Hepatocyte (in vitro differentiated cells): ENCODE measurements around the gene P4HA1. TPM values are rescaled to one million over a fixed set of nuclear protein-coding genes. Genes with fewer than 3 reads are reported as not detected.

Source experiments
- DNase-seq: peaks from one replicate; pipeline ENCODE4 v3.0.0-alpha.2; 2016; ENCODE audit warnings: low spot score
- H2AFZ ChIP-seq: fragments of 200-600 bp; sonication (generic); 2 replicates; pipeline ENCODE4 v1.6.0; 2016; ENCODE audit warnings: antibody characterized with exemption, mild to moderate bottlenecking
- H3K27ac ChIP-seq: fragments of 200-600 bp; sonication (generic); 2 replicates; pipeline ENCODE4 v1.5.1; 2016; ENCODE audit warnings: mild to moderate bottlenecking
- H3K27me3 ChIP-seq: fragments of 200-600 bp; sonication (generic); 2 replicates; pipeline ENCODE4 v1.6.1; 2016
- H3K36me3 ChIP-seq: fragments of 200-600 bp; sonication (generic); replicated peaks from 2 replicates; pipeline ENCODE4 v1.5.1; 2016; ENCODE audit warnings: low read depth; ENCODE audit not compliant: insufficient read depth
- H3K4me1 ChIP-seq: fragments of 200-600 bp; sonication (generic); 2 replicates; pipeline ENCODE4 v1.5.1; 2016; ENCODE audit warnings: mild to moderate bottlenecking, moderate library complexity; ENCODE audit not compliant: insufficient read depth
- H3K4me2 ChIP-seq: fragments of 200-600 bp; sonication (generic); 2 replicates; pipeline ENCODE4 v1.6.0; 2016
- H3K4me3 ChIP-seq: fragments of 200-600 bp; sonication (generic); 2 replicates; pipeline ENCODE4 v1.5.1; 2016; ENCODE audit warnings: mild to moderate bottlenecking
- H3K79me2 ChIP-seq: fragments of 200-600 bp; sonication (generic); 2 replicates; pipeline ENCODE4 v1.6.0; 2017; ENCODE audit warnings: mild to moderate bottlenecking
- H3K9me2 ChIP-seq: fragments of 200-600 bp; sonication (generic); replicated peaks from 2 replicates; pipeline ENCODE4 v1.6.0; 2017; ENCODE audit warnings: mild to moderate bottlenecking; ENCODE audit not compliant: insufficient read depth
- H3K9me3 ChIP-seq: fragments of 200-600 bp; sonication (generic); 2 replicates; pipeline ENCODE4 v1.5.1; 2016; ENCODE audit warnings: low read depth, mild to moderate bottlenecking
- H4K20me1 ChIP-seq: fragments of 200-600 bp; sonication (generic); 2 replicates; pipeline ENCODE4 v1.6.0; 2016; ENCODE audit warnings: mild to moderate bottlenecking; ENCODE audit not compliant: insufficient read depth, poor library complexity, severe bottlenecking
- CTCF ChIP-seq: fragments of 200-600 bp; sonication (generic); IDR thresholded peaks from 2 replicates; pipeline ENCODE4 v1.5.1; 2016; ENCODE audit warnings: antibody characterized with exemption, mild to moderate bottlenecking; ENCODE audit not compliant: poor library complexity
- EZH2 ChIP-seq: fragments of 200-600 bp; sonication (generic); IDR thresholded peaks from 2 replicates; pipeline ENCODE4 v1.6.1; 2016; ENCODE audit warnings: antibody characterized with exemption, mild to moderate bottlenecking, borderline replicate concordance
- EZH2phosphoT487 ChIP-seq: fragments of 200-600 bp; sonication (generic); IDR thresholded peaks from one replicate; pipeline ENCODE4 v1.6.1; 2018; ENCODE audit warnings: antibody characterized with exemption, mild to moderate bottlenecking, low read depth, moderate library complexity; ENCODE audit not compliant: unreplicated experiment, severe bottlenecking
- WGBS: methylation state at CpG from one replicate; pipeline ENCODE4 v1.1.6; 2016; ENCODE audit warnings: low lambda C conversion rate; ENCODE audit errors: missing lambda C conversion rate; 5-methylcytosine and 5-hydroxymethylcytosine counted together
- polyA plus RNA-seq: library from polyadenylated mRNA; unstranded; fragments of >200 nt; fragmentation: Nextera tagmentation; extraction: Ambion mirVana; gene quantifications from 2 replicates; pipeline ENCODE4 v1.2.1, GENCODE V29; 2016
- total RNA-seq: library from RNA; depleted of rRNA; stranded (reverse); fragments of >200 nt; gene quantifications from 2 replicates; pipeline ENCODE4 v1.2.3, GENCODE V29; 2014

Gene P4HA1
- total and polyA plus RNA-seq, 2 experiments from 2014 or later, result 140 to 145 TPM

GRCh38 chr10:72981882-72982529, 114.7 kb downstream of the P4HA1 start:
- H3K27ac ChIP-seq, result no peak overlapping the region
- no peaks in the 10 kb centered on the region for H3K27me3 ChIP-seq
- TF ChIP-seq EZH2phosphoT487 (no peak), CTCF (no peak), EZH2 (no peak)
- H3K79me2 ChIP-seq, result no peaks in the 10 kb centered on the region
- H4K20me1 ChIP-seq, result no peaks in the 10 kb centered on the region
- no peaks in the 10 kb centered on the region for H3K9me2 ChIP-seq
- 89% methylated on average over 2 of the region's 2 CpGs for WGBS
- H3K4me2 ChIP-seq, result no peak overlapping the region
- no peak overlapping the region for H3K4me3 ChIP-seq
- peaks cover 13% of the 10 kb centered on the region for H3K9me3 ChIP-seq
- no peaks in the 10 kb centered on the region for H3K4me1 ChIP-seq
- no peak for DNase-seq
- no peaks in the 10 kb centered on the region for H3K36me3 ChIP-seq
- no peak overlapping the region for H2AFZ ChIP-seq

GRCh38 chr10:72981028-72981881, 115.4 kb downstream of the P4HA1 start:
- 97% methylated on average over 4 of the region's 4 CpGs for WGBS

DNA sequence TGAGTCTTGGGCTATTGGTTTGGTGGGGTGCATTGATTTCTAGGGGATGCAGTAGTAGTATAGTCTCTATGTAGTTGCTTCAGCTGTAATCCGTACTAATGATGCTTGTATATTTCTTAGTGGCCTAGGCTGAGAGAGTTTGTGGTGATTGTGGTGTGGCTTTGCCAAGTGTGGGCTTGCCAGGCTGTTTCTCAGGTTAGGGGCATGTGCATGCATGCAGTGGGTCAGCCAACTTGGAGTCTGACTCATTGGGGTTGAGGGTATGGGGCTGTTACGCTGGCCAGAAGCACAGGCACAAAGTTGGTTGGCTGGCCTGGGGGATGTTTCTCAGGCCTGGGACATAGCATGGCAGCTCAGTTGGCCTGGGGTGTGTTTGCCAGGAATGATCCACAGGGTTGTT, 116.3 kb downstream of the P4HA1 start:
- H3K36me3 ChIP-seq, result no peaks in the 10 kb centered on the region

More at GRCh38 chr10:72981028-72981881, 115.4 kb downstream of the P4HA1 start:
- H3K4me3 ChIP-seq, result no peak overlapping the region
- H3K36me3 ChIP-seq, result no peaks in the 10 kb centered on the region
- H3K9me2 ChIP-seq, result no peaks in the 10 kb centered on the region
- H3K79me2 ChIP-seq, result no peaks in the 10 kb centered on the region
- H4K20me1 ChIP-seq, result no peaks in the 10 kb centered on the region
- no peak overlapping the region for H3K4me2 ChIP-seq
- H3K27me3 ChIP-seq, result no peaks in the 10 kb centered on the region
- H3K4me1 ChIP-seq, result no peaks in the 10 kb centered on the region
- TF ChIP-seq EZH2 (no peak), CTCF (no peak), EZH2phosphoT487 (no peak)
- peaks cover 13% of the 10 kb centered on the region for H3K9me3 ChIP-seq
- no peak overlapping the region for H3K27ac ChIP-seq
- no peak overlapping the region for H2AFZ ChIP-seq
- no peak for DNase-seq

More for the DNA sequence above, 116.3 kb downstream of the P4HA1 start:
- Histone ChIP-seq H3K79me2 (no peaks in the 10 kb centered on the region), H3K4me3 (no peak overlapping the region), H3K4me1 (no peaks in the 10 kb centered on the region), H3K4me2 (no peak overlapping the region), H3K27me3 (no peaks in the 10 kb centered on the region), H3K27ac (no peak overlapping the region), H4K20me1 (no peaks in the 10 kb centered on the region), H3K9me2 (no peaks in the 10 kb centered on the region), H3K9me3 (peaks cover 13% of the 10 kb centered on the region), H2AFZ (no peak overlapping the region)
- DNase-seq, result no peak
- WGBS, result 81% methylated on average over 2 of the region's 2 CpGs
- TF ChIP-seq EZH2, result no peak
- no peak for TF ChIP-seq EZH2phosphoT487
- no peak for TF ChIP-seq CTCF
